NCI-H1436 (cell line): Measurements from ENCODE around the gene SBK1.
"Not testable (repeated sequence)": the region's sequence is repeated elsewhere in the genome, so short reads cannot be mapped to it uniquely, and the experiment has no call there.

ENCODE experiments used
- DNase-seq: peaks from one replicate; lab custom pipeline; 2025; lab: John Stamatoyannopoulos, UW

The SBK1 gene

GRCh38 chr16:28291651-28292626 lies at the start of gene SBK1:
SBK1 (plus strand) TSS chr16:28292525; CDS start chr16:28317392, 24,867 bp downstream.
- peak; percentile 81 for DNase-seq

- not testable (repeated sequence) for DNase-seq
These were observed 42.8 kb upstream of the SBK1 start for GRCh38 chr16:28249483-28249882.

GRCh38 chr16:28250999-28251398 lies 41.3 kb upstream of the SBK1 start:
- no peak for DNase-seq

- no peak for DNase-seq
These were observed 38.2 kb upstream of the SBK1 start for GRCh38 chr16:28254158-28254557.

GRCh38 chr16:28255838-28256237 lies 36.5 kb upstream of the SBK1 start:
- no peak for DNase-seq

GRCh38 chr16:28257256-28257655 lies 35.1 kb upstream of the SBK1 start:
- DNase-seq, result no peak

- no peak for DNase-seq
These were observed 33.8 kb upstream of the SBK1 start for GRCh38 chr16:28258567-28258966.

- no peak for DNase-seq
These were observed 33.1 kb upstream of the SBK1 start for GRCh38 chr16:28259091-28259780.

GRCh38 chr16:28259781-28260150 lies 32.6 kb upstream of the SBK1 start:
- no peak for DNase-seq

GRCh38 chr16:28260193-28260592 lies 32.1 kb upstream of the SBK1 start:
- no peak for DNase-seq

GRCh38 chr16:28261942-28262341 lies 30.4 kb upstream of the SBK1 start:
- DNase-seq, result no peak

GRCh38 chr16:28263305-28263704 lies 29.0 kb upstream of the SBK1 start:
- DNase-seq, result no peak

GRCh38 chr16:28264656-28265055 lies 27.7 kb upstream of the SBK1 start:
- no peak for DNase-seq

- no peak for DNase-seq
These were observed 26.5 kb upstream of the SBK1 start for GRCh38 chr16:28265822-28266221.

- no peak for DNase-seq
These were observed 25.0 kb upstream of the SBK1 start for GRCh38 chr16:28267356-28267755.

GRCh38 chr16:28273511-28273910 lies 18.8 kb upstream of the SBK1 start:
- DNase-seq, result no peak

- DNase-seq, result no peak
These were observed 17.6 kb upstream of the SBK1 start for GRCh38 chr16:28274676-28275075.

- no peak for DNase-seq
These were observed 16.0 kb upstream of the SBK1 start for GRCh38 chr16:28276301-28276700.

GRCh38 chr16:28277537-28278388 lies 14.6 kb upstream of the SBK1 start:
- peak; percentile 70 for DNase-seq

GRCh38 chr16:28279006-28279405 lies 13.3 kb upstream of the SBK1 start:
- no peak for DNase-seq

GRCh38 chr16:28280881-28281836 lies 11.2 kb upstream of the SBK1 start:
- DNase-seq, result no peak
